BE2C (cell line): Measurements from ENCODE around the gene XPA.

ENCODE experiments used
- DNase-seq: peaks from one replicate; pipeline ENCODE4 v3.0.0-alpha.2; 2020
- H3K27me3 ChIP-seq: fragments of 250-450 bp; sonication (Bioruptor Pico); 2 replicates; pipeline ENCODE4 v1.5.1; 2020; ENCODE audit warnings: mild to moderate bottlenecking
- H3K36me3 ChIP-seq: fragments of 250-450 bp; sonication (Bioruptor Pico); 2 replicates; pipeline ENCODE4 v1.5.1; 2020; ENCODE audit warnings: mild to moderate bottlenecking
- H3K4me1 ChIP-seq: fragments of 250-450 bp; sonication (Bioruptor Pico); 2 replicates; pipeline ENCODE4 v1.5.1; 2020
- H3K4me3 ChIP-seq: 2 replicates; pipeline ENCODE4 v1.5.1; 2011; ENCODE audit warnings: low read depth, low read length
- H3K9me3 ChIP-seq: fragments of 250-450 bp; sonication (Bioruptor Pico); 2 replicates; pipeline ENCODE4 v1.5.1; 2020
- CTCF ChIP-seq: IDR thresholded peaks from 2 replicates; pipeline ENCODE4 v1.5.1; 2012; ENCODE audit warnings: mild to moderate bottlenecking, low read depth, low read length

Gene XPA

GRCh38 chr9:97688654-97689053 lies 8.5 kb downstream of the XPA start:
- no peak for TF ChIP-seq CTCF
- H3K9me3 ChIP-seq: no peaks in the 10 kb centered on the region

GRCh38 chr9:97682242-97682641 lies 14.9 kb downstream of the XPA start:
- H3K4me1 ChIP-seq: peaks cover 3% of the 10 kb centered on the region; the same call in 1 of the 2 replicates
- H3K4me3 ChIP-seq: no peak overlapping the region
- no peak for TF ChIP-seq CTCF
- no peaks in the 10 kb centered on the region for H3K27me3 ChIP-seq
- peaks cover 56% of the 10 kb centered on the region for H3K36me3 ChIP-seq
- H3K9me3 ChIP-seq: no peaks in the 10 kb centered on the region
- no peak for DNase-seq

More at GRCh38 chr9:97688654-97689053, 8.5 kb downstream of the XPA start:
- peaks cover 3% of the 10 kb centered on the region; the same call in 1 of the 2 replicates for H3K4me1 ChIP-seq
- DNase-seq: no peak
- H3K4me3 ChIP-seq: no peak overlapping the region
- H3K27me3 ChIP-seq: no peaks in the 10 kb centered on the region
- peaks cover 53% of the 10 kb centered on the region for H3K36me3 ChIP-seq

GRCh38 chr9:97675655-97676054 lies 21.5 kb downstream of the XPA start:
- peaks cover 3% of the 10 kb centered on the region; the same call in 1 of the 2 replicates for H3K4me1 ChIP-seq
- H3K36me3 ChIP-seq: peaks cover 74% of the 10 kb centered on the region
- no peak for DNase-seq
- H3K27me3 ChIP-seq: no peaks in the 10 kb centered on the region
- no peak for TF ChIP-seq CTCF
- no peaks in the 10 kb centered on the region for H3K9me3 ChIP-seq
- H3K4me3 ChIP-seq: no peak overlapping the region

GRCh38 chr9:97673922-97674321 lies 23.2 kb downstream of the XPA start:
- Histone ChIP-seq H3K4me3 (no peak overlapping the region), H3K9me3 (no peaks in the 10 kb centered on the region), H3K27me3 (no peaks in the 10 kb centered on the region), H3K36me3 (peaks cover 81% of the 10 kb centered on the region), H3K4me1 (peaks cover 5% of the 10 kb centered on the region; the same call in 1 of the 2 replicates)
- DNase-seq: no peak
- no peak for TF ChIP-seq CTCF

GRCh38 chr9:97672403-97672802 lies 24.7 kb downstream of the XPA start:
- H3K9me3 ChIP-seq: no peaks in the 10 kb centered on the region
- peaks cover 5% of the 10 kb centered on the region; the same call in 1 of the 2 replicates for H3K4me1 ChIP-seq
- peaks cover 92% of the 10 kb centered on the region for H3K36me3 ChIP-seq
- H3K27me3 ChIP-seq: no peaks in the 10 kb centered on the region
- H3K4me3 ChIP-seq: no peak overlapping the region
- DNase-seq: no peak
- no peak for TF ChIP-seq CTCF

GRCh38 chr9:97670586-97670985 lies 26.6 kb downstream of the XPA start:
- Histone ChIP-seq H3K4me1 (peaks cover 5% of the 10 kb centered on the region; the same call in 1 of the 2 replicates), H3K4me3 (no peak overlapping the region), H3K9me3 (no peaks in the 10 kb centered on the region), H3K36me3 (peaks cover 99% of the 10 kb centered on the region), H3K27me3 (no peaks in the 10 kb centered on the region)
- no peak for TF ChIP-seq CTCF
- no peak for DNase-seq
